Measurements from ENCODE around the gene HPGDS. TPM values are rescaled to one million over a fixed set of nuclear protein-coding genes. Genes with fewer than 3 reads are reported as not detected.
A peak's percentile ranks its signal among the peaks of the same experiment; 100 is the strongest.
"Not testable (repeated sequence)": the region's sequence is repeated elsewhere in the genome, so short reads cannot be mapped to it uniquely, and the experiment has no call there.

HPGDS gene
- total RNA-seq (1 to 10 TPM in 2 of 6 donors, under 1 TPM in 4; 0.16 to 2.9 (median 0.56) TPM), polyA plus RNA-seq (under 1 TPM; 0.52 to 0.57 TPM)

DNA sequence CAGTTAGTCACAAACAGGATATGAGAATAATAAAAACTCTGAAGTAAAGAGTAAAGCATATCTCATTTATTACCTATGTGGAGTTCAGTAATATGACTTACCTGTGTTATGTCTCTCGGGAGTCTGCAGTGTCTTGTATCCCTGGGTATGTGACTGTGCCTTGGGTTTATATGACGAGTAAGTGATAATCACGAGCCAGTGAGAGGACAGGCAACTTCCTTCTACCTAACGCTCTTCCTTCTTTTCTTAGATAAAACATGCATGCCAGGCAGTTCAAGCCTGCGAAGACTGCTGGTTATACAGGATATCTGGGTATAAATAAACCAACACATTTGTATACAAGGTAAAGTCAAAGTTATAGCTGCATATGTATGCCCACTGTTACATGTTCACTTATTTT lies at the start of gene HPGDS:
Gene HPGDS (minus strand): TSS at position 143 of the 400 bp plus-strand sequence. CDS start 8,207 bp downstream, outside the sequence.
- H3K9me3 ChIP-seq: no peaks in the 10 kb centered on the region
- H3K4me1 ChIP-seq: peaks cover 3 to 8% (median 5%) of the 10 kb centered on the region in 3 donors
- no peak for TF ChIP-seq CTCF (IDR thresholded peaks at IDR 0.05)
- no peaks in the 10 kb centered on the region for H3K36me3 ChIP-seq
- WGBS, 2 donors: 87 to 94% methylated on average over 5 of the region's 5 CpGs
- H3K27me3 ChIP-seq: no peaks in the 10 kb centered on the region
- DNase-seq (no peak), FAIRE-seq (no peak), ATAC-seq (peak in 1 of 4 donors; percentile 33)
- intact Hi-C loops (cut with DNase I): no loop called here
- H3K4me3 ChIP-seq: no peak within 1 kb of the TSS
- no peak within 1 kb of the TSS for H3K27ac ChIP-seq

GRCh38 chr4:94390804-94391410 lies 48.3 kb upstream of the HPGDS start:
- no peak overlapping the region for H3K4me3 ChIP-seq
- no peaks in the 10 kb centered on the region for H3K4me1 ChIP-seq
- intact Hi-C loops (cut with DNase I): loop anchor here in 1 of 3 donors (10.0 kb wide), 1 partner anchor 86 kb away; no protein-coding TSS in a partner anchor
- DNase-seq (no peak), ATAC-seq (peak in 3 of 4 donors; percentile 44 to 49 (median 44)), FAIRE-seq (peak; percentile 91)
- H3K27ac ChIP-seq: no peak overlapping the region
- TF ChIP-seq CTCF (IDR thresholded peaks at IDR 0.05): peak in 2 of 4 donors; percentile 15 to 29
- no peaks in the 10 kb centered on the region for H3K27me3 ChIP-seq
- H3K9me3 ChIP-seq: no peaks in the 10 kb centered on the region
- H3K36me3 ChIP-seq: no peaks in the 10 kb centered on the region
- WGBS, 2 donors: 76 to 84% methylated on average over 2 of the region's 2 CpGs

GRCh38 chr4:94389595-94390267 lies 47.1 kb upstream of the HPGDS start:
- no peak for ATAC-seq
- TF ChIP-seq CTCF (IDR thresholded peaks at IDR 0.05): no peak
- Histone ChIP-seq H3K9me3 (no peaks in the 10 kb centered on the region), H3K27ac (no peak overlapping the region), H3K4me1 (no peaks in the 10 kb centered on the region), H3K4me3 (no peak overlapping the region), H3K27me3 (no peaks in the 10 kb centered on the region), H3K36me3 (no peaks in the 10 kb centered on the region)
- no peak for FAIRE-seq
- WGBS, 2 donors: 83 to 85% methylated on average over 5 of the region's 5 CpGs
- no peak for DNase-seq
- intact Hi-C loops (cut with DNase I): loop anchor here in 1 of 3 donors (10.0 kb wide), 1 partner anchor 85 kb away; no protein-coding TSS in a partner anchor

- not testable (repeated sequence) for H3K9me3 ChIP-seq, DNase-seq
These were observed 45.3 kb upstream of the HPGDS start for GRCh38 chr4:94387965-94388364.

GRCh38 chr4:94385452-94385851 lies 42.8 kb upstream of the HPGDS start:
- H3K27me3 ChIP-seq; H3K4me3 ChIP-seq; FAIRE-seq; ATAC-seq; intact Hi-C loops (cut with DNase I); H3K36me3 ChIP-seq; H3K27ac ChIP-seq; DNase-seq; H3K9me3 ChIP-seq; H3K4me1 ChIP-seq: not testable (repeated sequence)
- WGBS, 2 donors: 74 to 91% methylated on average over 3 of the region's 3 CpGs

More at GRCh38 chr4:94387965-94388364, 45.3 kb upstream of the HPGDS start:
- H3K27me3 ChIP-seq; intact Hi-C loops (cut with DNase I); H3K27ac ChIP-seq; H3K4me3 ChIP-seq; H3K4me1 ChIP-seq; FAIRE-seq; ATAC-seq; H3K36me3 ChIP-seq: not testable (repeated sequence)
- WGBS, 2 donors: 53 to 61% methylated on average over 4 of the region's 4 CpGs

- FAIRE-seq; intact Hi-C loops (cut with DNase I); ATAC-seq; H3K9me3 ChIP-seq; H3K27me3 ChIP-seq; DNase-seq; H3K4me1 ChIP-seq; H3K36me3 ChIP-seq; H3K4me3 ChIP-seq; H3K27ac ChIP-seq: not testable (repeated sequence)
- 77 to 85% methylated on average over 5 of the region's 5 CpGs for WGBS, 2 donors
These were observed 40.3 kb upstream of the HPGDS start for GRCh38 chr4:94382891-94383290.
